Measurements from ENCODE around the gene DACT1. TPM values are rescaled to one million over a fixed set of nuclear protein-coding genes. Genes with fewer than 3 reads are reported as not detected.

Gene DACT1
- total RNA-seq, 1 donor from 2014 or later: 0.40 TPM

DNA sequence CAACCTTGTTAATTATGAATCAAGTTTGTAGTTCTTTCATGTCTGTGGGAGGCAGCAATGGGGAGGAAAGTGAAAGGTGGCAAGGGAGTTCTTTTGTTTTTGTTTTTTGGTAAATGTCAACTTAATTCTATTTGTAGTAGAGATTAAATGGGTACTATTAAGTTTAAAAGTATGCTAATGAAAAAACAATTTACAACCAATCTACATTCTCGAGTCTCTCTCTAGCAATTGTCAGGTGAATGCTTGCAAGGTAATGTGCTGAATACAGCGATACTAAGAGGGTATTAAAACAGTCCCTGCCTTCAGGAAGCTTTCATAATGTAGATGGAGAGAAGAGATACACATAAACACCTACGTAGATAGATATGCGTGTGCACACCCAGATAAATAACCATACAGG is 1.6 kb upstream of the DACT1 start:
- DNase-seq (ENCODE audit: low read depth, low spot score): no peak

DNA sequence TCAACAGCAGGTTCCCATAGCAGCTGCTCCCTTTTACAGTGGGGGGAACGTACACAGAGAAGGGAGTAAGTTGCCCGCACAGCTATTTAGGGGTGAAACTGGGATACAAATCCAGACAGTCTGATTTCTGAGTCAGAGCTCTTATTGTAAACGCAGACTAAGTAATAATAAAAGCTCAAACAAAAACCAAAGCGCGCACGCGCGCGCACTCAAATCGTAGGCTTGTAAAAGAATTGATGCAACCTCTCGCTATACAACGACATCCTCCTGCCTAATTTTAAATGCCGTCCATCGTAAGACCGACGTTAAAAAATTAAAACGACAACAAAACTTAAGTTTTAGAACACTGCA is 747 bp upstream of the DACT1 start:
- no peak for DNase-seq (ENCODE audit: low read depth, low spot score)

DNA sequence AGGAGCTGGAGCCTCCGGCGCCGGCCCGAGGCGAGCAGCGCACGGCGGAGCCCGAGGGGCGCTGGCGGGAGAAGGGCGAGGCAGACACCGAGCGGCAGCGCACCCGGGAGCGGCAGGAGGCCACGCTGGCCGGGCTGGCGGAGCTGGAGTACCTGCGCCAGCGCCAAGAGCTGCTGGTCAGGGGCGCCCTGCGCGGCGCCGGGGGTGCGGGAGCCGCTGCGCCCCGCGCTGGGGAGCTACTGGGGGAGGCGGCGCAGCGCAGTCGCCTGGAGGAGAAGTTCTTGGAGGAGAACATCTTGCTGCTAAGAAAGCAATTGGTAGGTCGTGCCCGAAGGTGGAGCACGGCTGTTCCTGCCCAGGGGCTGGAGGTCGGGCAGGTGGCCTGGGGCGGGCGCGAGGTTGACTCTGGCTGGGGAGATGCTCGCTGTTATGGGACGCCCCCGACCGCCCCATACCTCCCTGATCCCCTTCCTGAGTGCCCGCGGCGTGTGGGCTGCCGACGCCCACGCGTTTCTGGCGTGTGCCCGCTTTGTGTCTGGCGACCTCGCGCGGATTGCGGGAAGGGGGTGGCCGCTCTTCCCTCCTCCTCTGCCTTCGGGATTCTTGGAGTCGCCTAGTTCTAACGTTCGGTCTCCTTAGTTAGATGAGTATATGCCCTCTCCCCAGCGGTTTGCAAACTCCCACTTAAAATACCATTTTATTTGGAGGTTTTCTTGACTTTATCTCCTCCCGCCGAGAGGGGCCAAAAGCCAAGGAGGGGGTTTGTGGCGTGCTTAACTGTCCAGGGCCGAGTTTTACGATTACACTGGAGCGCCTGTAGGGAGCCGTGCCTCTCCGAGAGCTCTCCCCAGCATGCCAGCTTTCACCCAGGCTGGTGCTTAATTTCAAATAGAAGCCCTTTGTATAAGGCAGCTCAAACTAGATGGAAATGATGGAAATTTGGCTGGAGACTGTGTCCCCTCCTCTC is 752 bp downstream of the DACT1 start:
- DNase-seq (ENCODE audit: low read depth, low spot score): no peak

DNA sequence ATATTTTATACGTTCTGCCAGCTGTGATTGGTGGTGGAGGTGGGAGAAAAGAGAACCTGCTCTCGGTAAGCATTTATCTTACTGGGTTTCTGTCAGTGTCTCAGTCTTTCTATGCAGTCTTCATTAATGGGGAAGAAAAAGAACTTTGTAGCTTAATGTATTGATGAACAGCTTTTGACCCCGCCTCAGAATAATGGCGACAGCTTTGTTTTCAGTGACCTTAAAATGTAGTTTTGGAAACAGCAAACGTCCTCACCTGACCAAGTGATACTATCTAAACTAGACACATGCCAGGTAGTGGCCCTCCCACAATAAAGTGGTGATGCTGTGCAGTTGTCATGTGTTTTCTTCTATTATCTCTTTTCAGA is 1.4 kb downstream of the DACT1 start:
- DNase-seq (ENCODE audit: low read depth, low spot score): no peak

DNA sequence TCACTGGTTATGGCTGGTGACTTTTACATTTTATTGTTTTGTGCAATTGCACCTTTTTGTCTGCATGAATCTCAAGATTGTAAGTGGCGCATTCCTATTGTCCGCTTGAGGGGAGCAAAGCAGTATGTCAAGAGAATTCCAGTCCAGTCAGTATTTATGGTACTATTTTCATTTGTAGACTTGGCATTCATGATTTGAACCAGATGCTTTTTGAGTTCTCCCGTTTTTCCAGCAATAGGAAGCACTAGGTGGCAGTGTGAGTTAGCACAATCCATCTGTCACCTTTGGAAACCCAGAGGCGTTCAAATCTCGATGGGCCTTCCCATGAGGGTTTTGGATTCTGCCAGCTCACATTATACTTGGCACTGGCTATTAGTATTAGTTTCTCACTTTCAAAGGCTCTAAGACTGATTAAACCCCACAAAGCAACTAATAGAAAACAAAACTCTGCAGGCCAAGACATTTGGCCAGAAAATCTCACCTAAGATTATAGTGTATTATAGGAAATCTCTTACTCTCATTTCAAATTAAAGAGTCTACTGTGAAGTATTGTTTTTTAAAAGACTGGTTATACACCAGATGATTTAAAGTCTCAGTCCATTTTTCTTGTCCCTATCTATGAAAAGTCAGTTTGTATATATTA is 2.2 kb downstream of the DACT1 start:
- DNase-seq (ENCODE audit: low read depth, low spot score): no peak

DNA sequence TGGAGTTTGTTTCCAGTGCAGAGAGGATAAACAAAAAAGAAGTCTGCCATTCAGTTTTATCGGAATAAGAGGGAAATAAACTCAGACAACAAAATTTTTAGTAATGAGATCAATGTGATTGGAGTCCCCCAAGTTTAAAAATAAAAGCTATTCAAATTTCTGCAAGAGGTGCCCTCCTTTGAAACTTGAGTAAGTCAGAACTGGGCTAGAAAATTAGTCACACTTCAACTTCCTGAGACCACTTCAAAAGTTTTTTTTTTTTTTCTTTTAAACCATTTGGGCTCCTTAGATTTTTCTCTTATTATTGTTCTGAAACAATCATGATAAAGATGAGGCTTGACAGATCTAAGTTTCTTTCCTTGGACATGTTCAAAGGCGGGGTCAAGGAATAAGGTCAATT is 3.2 kb downstream of the DACT1 start:
- DNase-seq (ENCODE audit: low read depth, low spot score): no peak

DNA sequence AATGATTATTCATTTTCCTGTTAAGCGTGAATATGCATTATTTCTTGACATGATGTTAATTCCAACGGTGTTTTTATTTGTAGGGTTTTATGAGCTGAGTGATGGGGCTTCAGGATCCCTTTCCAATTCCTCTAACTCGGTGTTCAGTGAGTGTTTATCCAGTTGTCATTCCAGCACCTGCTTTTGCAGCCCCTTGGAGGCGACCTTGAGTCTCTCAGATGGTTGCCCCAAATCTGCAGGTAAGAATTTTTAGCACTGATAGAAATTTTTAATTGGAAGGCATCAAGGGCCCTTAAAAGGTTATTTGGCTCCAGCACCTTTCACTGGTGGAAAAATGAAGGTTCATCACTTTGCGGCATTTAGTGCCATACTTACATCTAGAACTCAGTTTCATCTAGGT is 3.7 kb downstream of the DACT1 start:
- no peak for DNase-seq (ENCODE audit: low read depth, low spot score)

DNA sequence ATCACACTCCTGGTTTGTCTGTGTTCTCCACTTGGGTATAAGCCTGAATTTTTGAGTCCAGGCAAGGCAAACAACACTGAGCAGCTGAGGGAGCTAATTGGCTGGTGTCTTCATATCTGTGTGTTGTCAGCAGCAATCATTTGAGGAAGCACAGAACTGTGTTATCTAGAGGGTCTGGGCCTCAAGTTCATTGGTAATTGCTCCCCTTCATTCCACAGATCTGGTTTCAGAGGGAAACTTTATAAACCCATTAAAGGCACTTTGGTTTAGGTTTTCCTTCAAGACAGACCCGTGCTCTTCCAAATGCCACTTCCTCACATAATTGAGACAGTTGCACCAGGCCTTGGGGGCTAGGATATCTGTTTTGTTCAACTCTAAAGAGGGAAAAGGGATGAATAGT is 5.6 kb downstream of the DACT1 start:
- no peak for DNase-seq (ENCODE audit: low read depth, low spot score)

DNA sequence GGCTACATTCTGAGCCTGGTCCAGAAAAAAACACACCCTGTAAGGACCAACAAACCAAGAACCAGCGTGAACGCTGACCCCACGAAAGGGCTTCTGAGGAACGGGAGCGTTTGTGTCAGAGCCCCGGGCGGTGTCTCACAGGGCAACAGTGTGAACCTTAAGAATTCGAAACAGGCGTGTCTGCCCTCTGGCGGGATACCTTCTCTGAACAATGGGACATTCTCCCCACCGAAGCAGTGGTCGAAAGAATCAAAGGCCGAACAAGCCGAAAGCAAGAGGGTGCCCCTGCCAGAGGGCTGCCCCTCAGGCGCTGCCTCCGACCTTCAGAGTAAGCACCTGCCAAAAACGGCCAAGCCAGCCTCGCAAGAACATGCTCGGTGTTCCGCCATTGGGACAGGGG is 7.9 kb downstream of the DACT1 start:
- no peak for DNase-seq (ENCODE audit: low read depth, low spot score)

DNA sequence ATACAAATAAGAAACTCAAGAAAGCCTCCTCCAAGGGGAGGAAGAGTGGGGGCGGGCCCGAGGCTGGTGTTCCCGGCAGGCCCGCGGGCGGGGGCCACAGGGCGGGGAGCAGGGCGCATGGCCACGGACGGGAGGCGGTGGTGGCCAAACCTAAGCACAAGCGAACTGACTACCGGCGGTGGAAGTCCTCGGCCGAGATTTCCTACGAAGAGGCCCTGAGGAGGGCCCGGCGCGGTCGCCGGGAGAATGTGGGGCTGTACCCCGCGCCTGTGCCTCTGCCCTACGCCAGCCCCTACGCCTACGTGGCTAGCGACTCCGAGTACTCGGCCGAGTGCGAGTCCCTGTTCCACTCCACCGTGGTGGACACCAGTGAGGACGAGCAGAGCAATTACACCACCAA is 8.7 kb downstream of the DACT1 start:
- no peak for DNase-seq (ENCODE audit: low read depth, low spot score)

DNA sequence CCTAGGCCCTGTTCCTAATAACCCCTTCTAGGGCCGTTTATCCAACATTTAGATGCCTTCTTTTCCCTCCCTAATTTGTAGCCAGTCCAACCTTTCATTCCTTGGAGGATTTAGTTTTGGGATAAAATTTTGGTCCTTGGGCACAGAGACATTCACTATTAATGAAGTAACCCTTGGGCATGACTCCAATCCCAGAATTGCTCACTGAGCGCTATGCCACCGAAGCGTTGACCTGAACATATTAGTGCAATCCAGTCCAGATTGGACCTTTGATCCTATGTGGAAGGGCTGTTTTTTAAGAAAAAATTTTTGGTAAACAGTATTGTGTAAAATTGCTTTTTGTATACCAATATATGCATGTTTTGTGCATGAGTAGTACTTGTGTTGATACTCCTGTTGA is 10.0 kb downstream of the DACT1 start:
- DNase-seq (ENCODE audit: low read depth, low spot score): no peak

DNA sequence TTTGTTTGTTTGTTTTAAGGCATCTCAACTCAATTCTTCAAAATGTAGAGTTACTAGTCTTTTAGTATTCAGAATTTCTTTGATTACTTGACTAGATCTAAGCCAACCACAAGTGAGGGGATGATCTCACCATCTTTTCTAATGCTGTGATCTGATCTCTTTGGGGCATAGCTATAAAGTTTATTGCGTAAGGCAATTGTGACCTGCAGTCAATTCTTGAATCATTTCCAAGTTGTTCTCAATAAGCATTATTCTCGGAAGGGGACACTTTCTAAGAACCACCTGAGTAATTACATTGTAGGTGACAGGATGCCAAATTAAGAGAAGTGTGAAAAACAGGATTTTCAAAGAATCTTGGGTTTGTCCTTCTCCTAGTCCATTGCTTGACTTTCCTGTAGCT is 13.1 kb downstream of the DACT1 start:
- DNase-seq (ENCODE audit: low read depth, low spot score): no peak

DNA sequence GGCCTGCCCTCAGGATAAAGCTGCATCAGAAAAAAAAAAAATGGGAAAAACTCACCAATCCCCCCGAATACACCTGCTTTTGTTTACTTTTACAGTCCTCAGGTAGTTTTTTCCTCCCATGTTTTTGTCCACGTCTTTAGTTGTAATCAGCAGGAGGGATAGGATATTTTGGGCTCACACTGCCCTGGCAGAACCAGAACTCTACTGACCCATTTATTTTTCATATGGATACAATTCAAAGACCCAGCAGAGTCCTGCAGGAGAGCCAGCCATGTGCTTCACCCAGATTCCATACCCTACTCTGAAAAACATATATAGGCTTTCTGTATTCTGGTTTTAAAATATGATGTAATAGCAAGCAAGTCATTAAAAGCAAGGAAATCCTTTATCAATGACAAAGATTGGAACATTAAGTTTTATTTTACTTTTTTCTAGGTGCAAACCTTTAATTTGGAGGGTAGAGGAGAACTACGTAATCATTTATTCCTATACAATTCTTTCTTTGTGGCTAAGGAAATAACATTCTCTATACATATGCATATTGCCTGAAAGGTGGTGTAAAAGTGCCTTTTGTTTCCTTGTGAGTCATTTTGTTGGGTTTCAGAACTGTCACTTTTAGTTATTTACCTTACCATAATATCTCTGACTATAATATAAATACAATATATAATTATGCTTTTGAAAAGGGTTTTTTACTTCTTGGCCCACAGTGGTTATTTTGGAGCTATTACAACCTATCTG is 19.1 kb downstream of the DACT1 start:
- DNase-seq (ENCODE audit: low read depth, low spot score): no peak

DNA sequence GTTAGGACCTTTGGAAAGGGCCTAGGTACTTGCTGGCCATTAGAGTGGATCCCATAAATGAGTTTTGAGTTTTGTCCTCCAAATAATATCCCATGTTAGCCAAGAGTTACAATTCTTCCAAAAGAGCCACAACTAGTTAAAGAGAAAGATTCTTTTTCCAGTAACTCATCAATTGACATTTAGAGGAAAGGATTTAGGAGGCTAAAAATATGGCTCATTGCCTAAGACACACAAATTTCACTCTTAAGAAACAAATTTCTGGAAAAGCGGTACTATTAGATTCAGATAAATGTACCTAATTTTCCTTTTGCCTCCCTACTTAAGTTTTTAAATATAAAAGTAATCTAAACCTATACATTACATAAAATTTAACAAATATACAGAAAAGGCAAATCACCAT is 21.3 kb downstream of the DACT1 start:
- DNase-seq (ENCODE audit: low read depth, low spot score): no peak

DNA sequence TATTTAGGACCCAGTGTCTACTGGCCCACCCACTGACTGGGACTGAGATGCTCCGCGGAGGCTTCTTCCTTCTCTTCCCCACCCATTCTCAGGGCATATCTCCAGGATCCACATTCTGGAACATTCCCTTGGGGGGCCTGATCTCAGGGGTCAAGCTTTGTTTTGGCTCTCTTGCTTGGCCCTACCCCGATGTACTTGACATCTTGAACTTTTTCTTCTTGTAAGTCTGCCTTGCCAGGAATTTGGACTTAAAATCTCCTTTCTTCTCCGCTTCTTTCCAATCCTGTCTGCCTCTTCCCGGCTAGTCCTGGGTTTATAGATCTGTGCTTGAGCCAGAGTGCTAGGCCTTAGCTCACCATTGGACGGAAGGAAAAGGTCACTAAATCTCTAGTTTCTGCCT is 22.1 kb downstream of the DACT1 start:
- no peak for DNase-seq (ENCODE audit: low read depth, low spot score)

DNA sequence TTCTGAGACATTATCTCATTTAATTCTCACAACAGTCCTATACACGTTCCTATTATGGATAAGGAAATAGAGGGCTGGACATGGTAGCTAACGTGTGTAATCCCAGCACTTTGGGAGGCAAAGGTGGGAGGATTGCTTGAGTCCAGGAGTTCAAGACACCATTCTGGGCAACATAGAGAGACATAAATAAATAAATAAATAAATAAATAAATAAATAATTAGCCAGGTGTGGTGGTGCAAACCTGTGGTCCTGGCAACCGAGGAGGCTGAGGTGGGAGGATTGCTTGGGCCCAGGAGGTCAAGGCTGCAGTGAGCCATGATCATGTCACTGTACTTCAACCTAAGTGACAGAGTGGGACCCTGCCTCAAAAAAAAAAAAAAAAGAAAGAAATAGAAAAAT is 22.6 kb downstream of the DACT1 start:
- no peak for DNase-seq (ENCODE audit: low read depth, low spot score)

DNA sequence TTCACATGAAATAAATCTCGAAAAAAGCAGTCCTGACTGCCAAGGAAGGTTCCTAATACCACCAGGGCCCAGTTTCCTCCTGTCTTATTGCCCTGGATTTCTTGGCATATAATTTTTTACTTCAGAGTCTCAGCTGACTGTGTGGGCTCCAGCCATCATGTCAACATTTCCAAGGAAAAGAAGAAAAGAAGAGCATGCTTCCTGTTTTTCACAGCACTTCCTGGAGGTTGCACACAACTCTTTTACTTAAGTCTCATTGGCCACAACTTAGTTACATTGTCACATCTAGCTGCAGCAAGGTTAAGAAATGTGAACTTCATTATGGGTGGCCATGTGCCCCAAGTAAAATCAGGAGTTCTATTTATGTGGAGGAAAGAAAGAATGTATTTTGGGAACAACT is 24.3 kb downstream of the DACT1 start:
- DNase-seq (ENCODE audit: low read depth, low spot score): no peak

DNA sequence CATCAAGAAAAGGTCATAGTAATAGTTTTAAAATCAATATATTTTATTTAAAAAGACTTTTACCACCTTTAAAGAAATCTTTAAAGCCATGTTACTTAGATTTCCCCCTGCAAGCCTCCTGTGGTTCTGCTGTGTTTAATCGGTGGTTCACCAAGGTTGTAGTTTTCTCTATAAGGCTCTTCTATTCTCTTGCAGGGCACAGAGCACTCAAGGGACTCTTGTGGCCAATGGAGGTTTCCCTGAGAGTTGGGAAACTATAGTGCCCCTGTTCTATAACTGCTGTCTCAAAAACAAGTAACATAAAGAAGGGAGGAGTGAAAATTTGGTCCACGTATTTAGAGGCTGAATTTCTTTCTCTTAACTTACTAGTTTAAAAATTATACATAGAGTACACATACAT is 25.0 kb downstream of the DACT1 start:
- DNase-seq (ENCODE audit: low read depth, low spot score): no peak

DNA sequence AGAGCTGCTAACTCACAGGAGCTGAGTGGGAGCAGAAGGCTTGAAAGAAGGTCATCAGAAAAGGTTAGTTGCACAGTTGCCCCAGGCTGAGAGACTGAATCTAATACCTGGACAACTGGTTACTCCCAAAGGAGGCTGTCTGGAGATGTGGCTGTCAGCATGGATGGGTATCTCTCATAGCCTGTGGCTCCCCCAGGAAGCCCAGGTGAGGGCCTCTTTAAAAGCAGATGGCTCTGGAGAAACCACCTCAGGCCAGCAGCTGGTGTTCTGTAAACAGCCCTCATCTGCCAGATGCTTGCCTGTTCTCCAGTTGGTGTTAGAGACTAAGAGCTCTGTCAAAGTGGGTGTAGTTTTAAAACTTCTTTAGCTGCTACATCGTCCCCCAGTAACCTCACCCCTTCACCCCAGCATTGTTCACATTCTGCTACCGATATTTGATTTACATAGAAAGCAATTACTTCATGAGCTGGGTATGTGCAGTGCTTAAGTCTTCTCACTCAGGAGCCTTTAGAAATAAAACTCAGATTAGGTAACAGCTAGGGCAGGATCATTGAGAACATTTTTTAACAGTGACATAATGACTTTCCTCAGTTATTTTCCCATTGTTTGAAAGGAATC is 25.8 kb downstream of the DACT1 start:
- no peak for DNase-seq (ENCODE audit: low read depth, low spot score)

DNA sequence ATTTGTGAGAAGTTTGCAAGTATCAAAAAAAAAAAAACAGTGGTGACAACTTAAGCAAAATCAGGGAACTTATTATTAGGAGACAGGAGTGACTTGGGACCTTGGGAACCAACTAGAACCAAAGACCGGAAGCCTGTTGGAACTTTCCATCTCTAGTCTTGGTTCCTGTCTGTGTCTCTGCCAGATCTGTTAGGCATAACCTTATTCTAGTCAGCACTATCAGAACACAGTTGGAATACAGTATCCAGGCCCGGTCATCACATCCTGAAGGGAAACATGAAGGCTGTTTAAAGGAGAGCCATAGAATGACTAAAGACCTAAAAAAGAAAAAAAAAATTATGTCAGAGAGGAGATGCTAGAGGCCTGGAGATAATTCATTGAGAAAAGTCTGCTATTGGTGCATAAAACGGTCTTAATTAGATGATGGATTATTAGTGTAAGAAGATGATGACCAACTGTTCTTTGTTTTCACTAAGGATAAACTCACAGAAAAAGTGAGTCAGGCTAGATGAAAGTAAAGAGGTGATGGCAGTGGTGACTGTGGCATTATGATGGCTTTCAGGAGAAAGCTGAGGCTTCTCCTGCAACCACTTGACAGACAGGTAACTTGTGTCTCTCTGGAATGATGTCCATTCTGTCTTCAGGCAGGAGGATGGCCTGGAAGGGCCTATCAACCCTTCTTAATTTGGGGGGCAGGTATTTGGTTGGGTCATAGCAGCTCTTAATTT is 28.2 kb downstream of the DACT1 start:
- no peak for DNase-seq (ENCODE audit: low read depth, low spot score)

DNA sequence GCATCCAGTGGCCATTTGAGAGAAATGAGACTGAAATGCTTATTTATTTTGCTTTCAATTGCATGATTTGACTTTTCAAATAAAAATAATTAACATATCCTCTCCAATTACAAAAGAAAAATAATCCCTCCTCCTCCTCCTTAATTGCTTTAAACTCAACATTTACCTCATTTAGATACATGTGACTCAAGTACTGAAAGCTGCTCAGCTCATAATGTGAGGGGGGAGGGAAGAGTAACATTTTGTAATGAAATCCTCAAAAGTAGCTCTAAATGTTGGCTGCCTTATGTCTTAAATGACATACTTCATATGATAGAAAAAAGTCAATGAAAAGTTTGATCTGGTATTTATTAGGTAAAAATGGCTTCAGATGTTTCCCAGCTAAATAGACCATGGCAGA is 29.0 kb downstream of the DACT1 start:
- DNase-seq (ENCODE audit: low read depth, low spot score): no peak
